Osteocyte (in vitro differentiated cells): ENCODE data around the gene PA2G4. TPM values are rescaled to one million over a fixed set of nuclear protein-coding genes. Genes with fewer than 3 reads are reported as not detected.
A peak's percentile ranks its signal among the peaks of the same experiment; 100 is the strongest.

ENCODE experiments used
- DNase-seq: peaks from one replicate; pipeline ENCODE4 v3.0.0; 2021; ENCODE audit warnings: mixed read lengths; ENCODE audit not compliant: unreplicated experiment; ENCODE audit errors: extremely low spot score
- H3K27ac Mint-ChIP-seq: one replicate; pipeline ENCODE4 v1.8.0; 2021; ENCODE audit warnings: mild to moderate bottlenecking, mixed read lengths; ENCODE audit not compliant: unreplicated experiment
- H3K27me3 Mint-ChIP-seq: one replicate; pipeline ENCODE4 v1.8.0; 2021; ENCODE audit warnings: mixed read lengths; ENCODE audit not compliant: unreplicated experiment
- H3K36me3 Mint-ChIP-seq: one replicate; pipeline ENCODE4 v1.8.0; 2021; ENCODE audit warnings: mixed read lengths; ENCODE audit not compliant: unreplicated experiment
- H3K4me1 Mint-ChIP-seq: one replicate; pipeline ENCODE4 v1.8.0; 2021; ENCODE audit warnings: mixed read lengths; ENCODE audit not compliant: unreplicated experiment
- H3K4me3 Mint-ChIP-seq: one replicate; pipeline ENCODE4 v1.8.0; 2021; ENCODE audit warnings: mild to moderate bottlenecking, moderate library complexity, mixed read lengths; ENCODE audit not compliant: unreplicated experiment
- H3K9me3 Mint-ChIP-seq: one replicate; pipeline ENCODE4 v1.8.0; 2021; ENCODE audit warnings: mixed read lengths; ENCODE audit not compliant: unreplicated experiment
- CTCF ChIP-seq: fragments of 200-600 bp; sonication (generic); IDR thresholded peaks from 2 replicates; pipeline ENCODE4 v1.5.0; 2021; ENCODE audit warnings: antibody characterized with exemption, mild to moderate bottlenecking, moderate library complexity
- total RNA-seq: library from RNA; stranded (reverse); gene quantifications from 2 replicates; pipeline ENCODE4 v1.2.1, GENCODE V29; 2021

Gene PA2G4
- total RNA-seq, 1 donor from 2014 or later: 85.9 TPM

- no peak for DNase-seq
- peak overlapping the region; percentile 95 for H3K4me3 Mint-ChIP-seq
- H3K4me1 Mint-ChIP-seq: peaks cover 50% of the 10 kb centered on the region
- H3K9me3 Mint-ChIP-seq: no peaks in the 10 kb centered on the region
- no peak for TF ChIP-seq CTCF
- H3K36me3 Mint-ChIP-seq: peaks cover 45% of the 10 kb centered on the region
- H3K27me3 Mint-ChIP-seq: no peaks in the 10 kb centered on the region
- H3K27ac Mint-ChIP-seq: peak overlapping the region; percentile 98
Observed at GRCh38 chr12:56160193-56160763, 55.9 kb downstream of the PA2G4 start.

- no peak for DNase-seq
- H3K27me3 Mint-ChIP-seq: no peaks in the 10 kb centered on the region
- H3K4me1 Mint-ChIP-seq: peaks cover 46% of the 10 kb centered on the region
- H3K9me3 Mint-ChIP-seq: no peaks in the 10 kb centered on the region
- H3K27ac Mint-ChIP-seq: peak overlapping the region; percentile 98
- H3K36me3 Mint-ChIP-seq: peaks cover 45% of the 10 kb centered on the region
- no peak for TF ChIP-seq CTCF
- H3K4me3 Mint-ChIP-seq: peak overlapping the region; percentile 95
Observed at GRCh38 chr12:56160894-56161689, 56.7 kb downstream of the PA2G4 start.

GRCh38 chr12:56161690-56162351 is 57.5 kb downstream of the PA2G4 start:
- peak overlapping the region; percentile 98 for H3K27ac Mint-ChIP-seq
- peak overlapping the region; percentile 95 for H3K4me3 Mint-ChIP-seq
- peaks cover 46% of the 10 kb centered on the region for H3K36me3 Mint-ChIP-seq
- TF ChIP-seq CTCF: no peak
- peaks cover 46% of the 10 kb centered on the region for H3K4me1 Mint-ChIP-seq
- DNase-seq: no peak
- no peaks in the 10 kb centered on the region for H3K27me3 Mint-ChIP-seq
- no peaks in the 10 kb centered on the region for H3K9me3 Mint-ChIP-seq

GRCh38 chr12:56162468-56163290 is 58.3 kb downstream of the PA2G4 start:
- no peak for DNase-seq
- H3K36me3 Mint-ChIP-seq: peaks cover 50% of the 10 kb centered on the region
- no peak overlapping the region for H3K4me3 Mint-ChIP-seq
- no peak for TF ChIP-seq CTCF
- no peaks in the 10 kb centered on the region for H3K9me3 Mint-ChIP-seq
- H3K27ac Mint-ChIP-seq: peak overlapping the region; percentile 23
- no peaks in the 10 kb centered on the region for H3K27me3 Mint-ChIP-seq
- H3K4me1 Mint-ChIP-seq: peaks cover 39% of the 10 kb centered on the region

Other genes starting within 250 kb of the PA2G4 start
- gene PYM1, start 176.7 kb upstream of the PA2G4 start, total RNA-seq: 18.2 and 20.5 TPM in 2 replicates
- gene DGKA, start 173.4 kb upstream of the PA2G4 start, total RNA-seq: 63.0 and 70.1 TPM in 2 replicates
- 1.0 and 1.4 TPM in 2 replicates for gene PMEL, start 138.5 kb upstream of the PA2G4 start, total RNA-seq
- gene CDK2, start 137.7 kb upstream of the PA2G4 start, total RNA-seq: 27.3 and 29.6 TPM in 2 replicates
- gene RAB5B, start 130.5 kb upstream of the PA2G4 start, total RNA-seq: 126 and 134 TPM in 2 replicates
- 16.2 and 19.4 TPM in 2 replicates for gene SUOX, start 107.3 kb upstream of the PA2G4 start, total RNA-seq
- gene IKZF4, start 83.5 kb upstream of the PA2G4 start, total RNA-seq: 8.2 and 10.6 TPM in 2 replicates
- 25.0 and 25.3 TPM in 2 replicates for gene RPS26, start 62.6 kb upstream of the PA2G4 start, total RNA-seq
- 0.97 and 1.2 TPM in 2 replicates for gene ERBB3, start 24.4 kb upstream of the PA2G4 start, total RNA-seq
- gene RPL41, start 12.1 kb downstream of the PA2G4 start, total RNA-seq: 3,386 and 3,580 TPM in 2 replicates
- 10.5 and 11.8 TPM in 2 replicates for gene ZC3H10, start 13.7 kb downstream of the PA2G4 start, total RNA-seq
- gene ESYT1, start 23.7 kb downstream of the PA2G4 start, total RNA-seq: 127 and 142 TPM in 2 replicates
- 123 and 139 TPM in 2 replicates for gene MYL6B, start 48.0 kb downstream of the PA2G4 start, total RNA-seq
- 1,490 and 1,549 TPM in 2 replicates for gene MYL6, start 53.8 kb downstream of the PA2G4 start, total RNA-seq
- 122 and 128 TPM in 2 replicates for gene SMARCC2, start 84.9 kb downstream of the PA2G4 start, total RNA-seq
- gene RNF41, start 117.4 kb downstream of the PA2G4 start, total RNA-seq: 71.2 and 77.8 TPM in 2 replicates
- 42.1 and 45.3 TPM in 2 replicates for gene NABP2, start 119.8 kb downstream of the PA2G4 start, total RNA-seq
- 0.81 TPM in 1 of 2 replicates, not detected in the other for gene SLC39A5, start 125.5 kb downstream of the PA2G4 start, total RNA-seq
- gene ANKRD52, start 153.8 kb downstream of the PA2G4 start, total RNA-seq: 67.7 and 75.4 TPM in 2 replicates
- gene COQ10A, start 162.4 kb downstream of the PA2G4 start, total RNA-seq: 12.8 and 14.4 TPM in 2 replicates
- gene CS, start 195.8 kb downstream of the PA2G4 start, total RNA-seq: 199 and 206 TPM in 2 replicates
- gene CNPY2, start 211.4 kb downstream of the PA2G4 start, total RNA-seq: 154 and 177 TPM in 2 replicates
- gene PAN2, start 229.4 kb downstream of the PA2G4 start, total RNA-seq: 52.7 and 56.6 TPM in 2 replicates
- not detected in 2 replicates for gene IL23A, start 234.3 kb downstream of the PA2G4 start, total RNA-seq